ENCODE measurements around the gene COMT. TPM values are rescaled to one million over a fixed set of nuclear protein-coding genes. Genes with fewer than 3 reads are reported as not detected.

COMT gene
- total and polyA plus RNA-seq, 4 donors = 75.3 to 430 (median 146) TPM

GRCh38 chr22:20018001-20018400 lies 76.4 kb downstream of the COMT start:
- H3K4me3 ChIP-seq (ENCODE audit: low read depth in 1 of 3, low read length in 3 of 3) = no peak overlapping the region
- peaks cover 11 to 62% (median 44%) of the 10 kb centered on the region in 4 donors for H3K4me1 ChIP-seq (ENCODE audit: control insufficient read depth in 4 of 4, insufficient read depth in 4 of 4, low read length in 3 of 4)
- DNase-seq (ENCODE audit: low spot score) = no peak
- no peaks in the 10 kb centered on the region for H3K9me3 ChIP-seq (ENCODE audit: control insufficient read depth in 4 of 4, low read length in 3 of 4)
- no peak overlapping the region for H3K9ac ChIP-seq (ENCODE audit: low read depth in 1 of 2, low read length in 2 of 2)
- H3K27ac ChIP-seq (ENCODE audit: low read depth in 1 of 2, low read length in 2 of 2) = no peak overlapping the region
- H3K27me3 ChIP-seq (ENCODE audit: control insufficient read depth in 4 of 4, insufficient read depth in 4 of 4, low read length in 3 of 4) = no peaks in the 10 kb centered on the region
- 74% methylated on average over 5 of the region's 5 CpGs for WGBS
- TF ChIP-seq JUND (IDR thresholded peaks at IDR 0.05) = no peak
- TF ChIP-seq ZBTB33 (IDR thresholded peaks at IDR 0.05) = no peak
- TF ChIP-seq ATF3 (IDR thresholded peaks at IDR 0.05) = no peak
- no peaks in the 10 kb centered on the region for H3K36me3 ChIP-seq (ENCODE audit: control insufficient read depth in 4 of 4, insufficient read depth in 3 of 4, low read depth in 1 of 4, low read length in 3 of 4)

Other genes starting within 250 kb of the COMT start
- 1 to 10 TPM; 3.3 to 3.5 TPM for gene SEPTIN5, start 227.3 kb upstream of the COMT start, total RNA-seq
- gene SEPTIN5, start 227.3 kb upstream of the COMT start, polyA plus RNA-seq = 1 to 10 TPM in 1 of 2 donors, under 1 TPM in 1; 0.26 to 2.2 TPM
- gene GP1BB, start 218.2 kb upstream of the COMT start, total RNA-seq = 1 to 10 TPM in 1 of 2 donors, not detected in 1; 5.7 TPM
- gene GP1BB, start 218.2 kb upstream of the COMT start, polyA plus RNA-seq = under 1 TPM; 0.38 to 0.51 TPM
- under 1 TPM in 1 of 2 donors, not detected in 1; 0.17 TPM for gene TBX1, start 181.0 kb upstream of the COMT start, total RNA-seq
- under 1 TPM in 1 of 2 donors, not detected in 1; 0.18 TPM for gene TBX1, start 181.0 kb upstream of the COMT start, polyA plus RNA-seq
- 1 to 10 TPM; 1.5 to 1.9 TPM for gene GNB1L, start 86.9 kb upstream of the COMT start, total RNA-seq
- gene GNB1L, start 86.9 kb upstream of the COMT start, polyA plus RNA-seq = 1 to 10 TPM; 2.0 to 3.6 TPM
- gene RTL10, start 86.9 kb upstream of the COMT start, total RNA-seq = 1 to 10 TPM; 6.7 to 8.0 TPM
- gene RTL10, start 86.9 kb upstream of the COMT start, polyA plus RNA-seq = 1 to 10 TPM; 4.2 to 8.3 TPM
- gene TXNRD2, start within 50 bp of the COMT start, total RNA-seq = 10 to 100 TPM; 22.2 to 30.2 TPM
- gene TXNRD2, start within 50 bp of the COMT start, polyA plus RNA-seq = 10 to 100 TPM; 37.0 to 41.3 TPM
- gene ARVCF, start 75.1 kb downstream of the COMT start, total RNA-seq = 10 to 100 TPM; 41.6 to 48.8 TPM
- 10 to 100 TPM in 1 of 2 donors, 1 to 10 TPM in 1; 3.8 to 10.6 TPM for gene ARVCF, start 75.1 kb downstream of the COMT start, polyA plus RNA-seq
- gene TANGO2, start 79.3 kb downstream of the COMT start, total RNA-seq = 100 to 1,000 TPM in 1 of 2 donors, 10 to 100 TPM in 1; 20.5 to 153 TPM
- 10 to 100 TPM; 10.8 to 11.7 TPM for gene TANGO2, start 79.3 kb downstream of the COMT start, polyA plus RNA-seq
- 10 to 100 TPM; 22.6 to 27.1 TPM for gene DGCR8, start 138.5 kb downstream of the COMT start, total RNA-seq
- gene DGCR8, start 138.5 kb downstream of the COMT start, polyA plus RNA-seq = 1 to 10 TPM; 7.9 to 9.0 TPM
- gene RANBP1, start 174.3 kb downstream of the COMT start, total RNA-seq = 100 to 1,000 TPM in 1 of 2 donors, 10 to 100 TPM in 1; 77.4 to 102 TPM
- 10 to 100 TPM; 62.3 to 98.1 TPM for gene RANBP1, start 174.3 kb downstream of the COMT start, polyA plus RNA-seq
- gene TRMT2A, start 175.5 kb downstream of the COMT start, total RNA-seq = 10 to 100 TPM; 26.2 to 32.9 TPM
- 10 to 100 TPM; 19.9 to 24.1 TPM for gene TRMT2A, start 175.5 kb downstream of the COMT start, polyA plus RNA-seq
- gene ZDHHC8, start 190.0 kb downstream of the COMT start, total RNA-seq = 1 to 10 TPM; 2.9 to 7.7 TPM
- 10 to 100 TPM in 1 of 2 donors, 1 to 10 TPM in 1; 5.8 to 11.8 TPM for gene ZDHHC8, start 190.0 kb downstream of the COMT start, polyA plus RNA-seq
- gene CCDC188, start 209.3 kb downstream of the COMT start, total RNA-seq = not detected
- not detected for gene CCDC188, start 209.3 kb downstream of the COMT start, polyA plus RNA-seq

Data from liver (tissue), 9 donors.